HuH-7.5 (cell line): ENCODE data around the gene ATP2B2.

Experiments
- DNase-seq: peaks from one replicate; pipeline ENCODE4 v3.0.0; 2011; ENCODE audit warnings: low spot score

Gene ATP2B2

GRCh38 chr3:10529809-10530208 is 24.4 kb upstream of the ATP2B2 start:
- DNase-seq: no peak

DNA sequence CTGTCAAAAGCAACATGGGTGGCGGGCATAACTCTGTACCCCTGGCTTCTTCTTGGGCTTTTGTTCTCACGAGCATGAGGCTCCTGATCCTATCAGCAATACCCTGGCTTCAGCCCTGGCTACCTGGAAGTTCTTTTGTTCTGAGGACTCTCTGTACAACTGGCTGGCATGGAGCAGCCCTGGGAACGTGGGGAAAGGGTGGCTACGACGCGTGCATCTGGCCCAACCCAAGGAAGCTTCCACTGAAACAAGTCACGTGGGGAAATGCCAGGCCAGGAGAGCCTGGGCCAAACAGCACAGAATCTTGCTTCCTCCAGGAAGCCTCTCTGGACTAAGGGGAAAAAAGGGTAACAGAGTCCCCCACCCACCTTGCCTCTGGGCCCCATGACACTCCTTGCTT is 22.7 kb upstream of the ATP2B2 start:
- no peak for DNase-seq

DNA sequence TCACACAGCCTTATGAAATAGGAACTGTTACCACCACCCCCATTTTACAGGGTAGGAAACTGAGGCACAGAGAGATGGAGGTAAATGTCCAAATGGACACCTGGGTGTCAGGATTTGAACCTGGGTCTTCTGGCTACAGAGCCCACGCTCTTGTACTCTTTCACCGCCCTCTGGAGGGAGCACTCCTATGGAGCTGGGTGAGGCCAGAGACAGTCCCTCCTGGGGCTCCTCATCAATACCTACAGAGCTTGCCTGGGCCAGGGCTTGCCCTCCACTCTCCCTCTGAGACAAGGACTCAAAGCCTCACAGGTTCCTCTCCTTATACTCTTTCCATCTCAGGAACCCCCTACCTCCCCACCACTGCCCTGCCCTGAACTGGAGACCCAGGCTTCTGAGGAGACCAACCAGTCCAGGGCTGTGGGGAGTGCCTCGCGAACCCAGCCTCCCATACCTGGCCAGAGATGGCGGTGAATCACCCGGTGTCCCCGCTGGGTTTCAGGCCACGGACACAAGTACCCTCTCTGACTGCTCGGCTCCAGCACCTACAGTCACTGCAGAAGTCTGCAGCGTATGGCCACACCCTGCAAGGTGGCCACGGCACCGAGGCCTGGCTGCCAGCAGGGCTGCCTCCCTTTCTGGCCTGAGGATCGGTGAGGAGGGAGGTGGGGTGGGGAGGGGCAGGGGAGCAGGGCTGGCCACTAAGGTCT is 22.1 kb upstream of the ATP2B2 start:
- no peak for DNase-seq

DNA sequence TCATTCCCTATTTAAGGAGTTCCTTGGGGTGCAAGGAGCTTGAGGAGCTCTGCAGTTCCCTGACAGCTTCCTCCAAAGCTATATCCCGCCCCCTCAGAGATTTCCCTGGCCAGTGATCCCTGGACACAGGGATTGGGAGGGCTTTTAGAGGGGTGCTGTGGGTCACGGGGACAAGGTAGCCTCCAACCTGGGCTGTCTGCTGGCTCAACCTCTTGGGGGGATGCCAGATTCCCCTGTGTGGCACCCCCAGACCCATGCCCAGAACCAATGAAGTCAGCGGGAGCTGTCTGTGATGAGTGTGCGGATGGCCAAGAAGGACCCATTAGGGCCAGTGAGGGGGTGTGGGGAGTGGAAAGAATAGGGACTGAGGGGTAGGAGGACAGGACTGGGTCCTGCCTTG is 21.0 kb upstream of the ATP2B2 start:
- no peak for DNase-seq

DNA sequence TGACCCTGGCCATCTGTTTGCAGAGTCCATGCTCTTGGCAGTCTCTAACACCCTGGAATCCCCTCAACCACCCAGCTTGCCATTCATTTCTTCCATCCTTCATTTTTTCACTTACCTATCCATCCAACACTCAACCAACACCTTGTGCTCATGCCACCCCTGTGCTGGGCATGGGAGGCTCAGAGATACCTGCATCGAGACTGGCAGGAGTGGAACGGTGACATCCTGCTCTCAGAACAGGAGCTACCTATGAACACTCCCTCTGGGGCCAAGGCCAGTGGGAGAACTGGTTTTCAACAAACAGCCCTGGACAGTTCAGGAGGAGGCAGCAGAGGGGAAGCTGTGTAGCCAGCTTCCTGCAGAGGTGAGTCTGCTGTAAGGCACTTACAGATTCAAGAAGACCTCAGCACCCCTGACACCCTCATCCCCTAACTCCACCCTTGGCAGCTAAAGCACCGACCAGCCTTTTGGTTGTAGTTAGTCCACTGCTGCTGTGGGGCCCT is 19.5 kb upstream of the ATP2B2 start:
- DNase-seq: no peak

GRCh38 chr3:10524270-10524669 is 18.9 kb upstream of the ATP2B2 start:
- DNase-seq: no peak

DNA sequence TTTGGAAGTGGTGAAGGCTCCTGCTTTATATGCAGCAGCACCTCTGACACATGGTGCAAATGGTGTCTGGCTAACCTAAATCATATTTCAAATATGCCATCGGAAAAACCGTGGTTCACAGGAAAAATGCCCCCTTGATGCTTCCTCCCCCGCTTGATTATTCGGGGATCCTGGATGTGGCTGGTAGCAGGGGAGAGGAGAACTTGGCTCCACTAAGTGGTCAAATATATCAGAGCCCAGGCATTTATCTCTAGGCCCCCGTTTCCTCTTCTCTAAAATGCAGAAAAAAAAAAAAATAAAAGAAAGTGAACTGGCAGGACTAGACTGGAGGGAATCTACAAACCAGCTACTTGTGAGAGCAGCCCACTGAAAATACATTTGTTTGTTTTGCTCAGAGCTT is 18.2 kb upstream of the ATP2B2 start:
- DNase-seq: no peak

DNA sequence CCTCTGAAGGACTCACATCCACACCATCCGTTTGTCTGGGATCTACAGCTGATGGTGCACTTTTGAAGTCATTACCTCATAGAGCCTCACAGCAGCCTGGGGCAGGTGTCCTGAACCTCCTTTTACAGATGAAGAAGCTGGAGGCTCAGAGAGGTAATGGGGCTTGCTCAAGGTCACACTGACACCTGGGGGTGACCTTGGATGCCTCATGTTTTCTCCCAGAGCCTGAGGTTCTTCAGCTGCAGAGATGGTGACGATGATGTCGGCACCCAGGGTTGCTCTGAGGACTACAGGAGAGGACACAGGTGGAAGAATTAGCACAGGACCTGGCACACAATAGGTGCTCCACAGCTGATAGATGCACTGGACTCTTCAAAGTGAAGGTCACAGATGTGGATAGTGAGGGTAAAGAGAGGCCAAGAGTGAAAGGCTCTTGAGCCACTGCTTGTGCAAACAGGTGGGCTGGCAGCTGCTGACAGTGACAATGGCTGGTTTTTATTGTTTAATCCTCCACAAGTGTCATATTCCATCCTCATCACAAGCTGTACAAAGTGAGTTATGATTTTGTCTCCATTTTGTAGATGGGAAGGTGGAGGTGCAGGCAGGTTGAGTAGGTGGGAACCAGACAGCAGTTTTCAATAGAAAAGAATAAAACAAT is 17.4 kb upstream of the ATP2B2 start:
- DNase-seq: no peak

DNA sequence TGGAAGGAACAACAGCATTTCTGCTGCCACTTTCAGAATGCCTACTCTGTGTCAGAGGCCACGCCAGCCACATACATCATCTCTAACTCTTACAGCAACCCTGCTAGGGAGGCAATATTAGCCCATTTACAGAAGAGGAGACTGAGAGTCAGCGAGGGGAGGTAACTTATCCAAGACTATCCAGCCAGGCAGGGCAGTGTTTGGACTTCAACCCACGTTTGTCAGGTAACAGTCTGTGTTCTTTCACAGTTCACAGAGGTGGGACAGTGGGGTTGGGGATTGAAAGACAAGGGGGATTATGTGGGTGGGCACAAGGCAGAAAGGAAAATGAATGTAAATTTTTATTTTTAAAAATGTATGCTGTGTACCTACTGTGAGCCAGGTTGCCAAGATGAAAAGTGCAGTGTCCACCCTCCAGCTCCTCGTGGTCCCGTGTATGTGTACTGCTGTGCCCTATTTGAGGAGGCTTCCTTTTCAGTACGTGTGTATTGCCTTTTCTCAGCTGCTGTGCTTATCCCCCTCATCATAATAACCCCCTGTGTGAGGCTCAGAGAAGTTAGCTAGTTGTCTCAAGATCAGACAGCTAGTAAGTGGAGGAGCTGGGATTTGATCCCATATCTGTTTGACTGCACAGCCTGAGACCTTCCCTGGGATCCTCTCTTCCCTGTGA is 16.5 kb upstream of the ATP2B2 start:
- no peak for DNase-seq

DNA sequence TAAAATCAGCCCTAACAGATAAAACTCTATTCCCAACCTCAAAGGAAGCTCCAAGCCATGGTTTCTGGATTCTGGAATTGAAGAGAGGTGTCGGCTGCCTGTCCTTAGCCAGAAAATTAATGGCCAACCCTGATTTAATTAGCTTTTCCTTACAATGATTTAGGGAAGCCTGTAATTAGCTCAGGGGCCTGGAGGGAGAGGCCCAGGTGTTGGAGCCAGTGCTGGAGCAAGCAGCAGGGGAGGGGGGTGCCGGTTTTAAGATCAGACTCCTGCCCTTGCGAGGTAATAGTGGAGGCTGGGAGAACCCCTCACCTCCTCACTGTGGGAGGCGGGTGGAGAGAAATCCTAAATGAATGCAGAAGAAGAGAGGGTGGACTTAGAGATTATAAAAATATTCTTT is 14.7 kb upstream of the ATP2B2 start:
- no peak for DNase-seq

DNA sequence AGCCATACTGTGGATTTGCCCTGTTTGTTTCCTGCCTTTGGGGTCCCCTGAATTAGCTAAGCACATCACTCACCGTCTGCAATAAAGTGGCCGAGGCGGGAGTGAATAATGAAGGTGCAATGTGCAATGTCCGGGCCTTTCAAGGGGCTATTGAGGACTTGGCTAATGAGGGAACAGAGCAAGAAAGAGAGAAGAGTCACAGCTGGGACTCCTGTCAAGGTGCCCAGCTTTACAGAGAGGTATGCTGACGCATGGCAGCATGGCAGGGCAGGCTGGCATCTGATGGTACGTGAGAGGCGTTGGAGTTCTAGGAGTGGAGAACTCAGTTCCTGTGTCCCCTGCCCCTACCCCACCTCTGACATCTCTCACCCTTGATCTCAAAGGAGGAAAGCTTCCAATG is 13.8 kb upstream of the ATP2B2 start:
- no peak for DNase-seq

DNA sequence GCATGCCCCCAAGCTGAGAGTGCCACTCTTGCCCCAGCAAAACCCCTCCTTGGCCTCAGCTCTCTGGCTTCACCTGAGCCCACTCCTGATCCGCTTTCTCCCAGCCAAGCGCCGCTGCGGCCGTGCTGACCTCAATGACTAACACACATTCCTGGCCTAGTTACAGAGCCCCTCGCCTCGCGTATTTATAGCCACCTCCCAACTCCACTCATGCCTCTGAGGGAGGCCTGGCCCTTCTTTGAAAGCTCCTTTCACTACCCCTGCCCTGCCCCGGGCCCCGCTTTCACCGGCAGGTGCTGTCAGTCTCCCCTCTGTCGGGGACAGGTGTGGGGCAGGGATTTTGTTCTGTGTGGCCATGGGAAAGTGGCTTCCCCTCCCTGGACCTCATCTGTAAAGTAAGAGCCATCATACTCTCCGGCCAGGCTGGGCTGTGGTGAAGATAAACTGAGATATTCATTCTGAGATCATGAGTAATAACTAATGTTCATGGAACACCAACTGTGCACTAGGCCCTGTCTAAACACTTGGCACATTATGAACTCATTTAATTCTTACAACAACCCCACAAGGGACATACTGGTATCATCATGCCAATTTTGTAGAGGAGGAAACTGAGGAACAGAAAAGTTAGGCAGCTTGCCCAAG is 13.2 kb upstream of the ATP2B2 start:
- no peak for DNase-seq

- DNase-seq: no peak
Measured at GRCh38 chr3:10517627-10518026, 12.2 kb upstream of the ATP2B2 start.

DNA sequence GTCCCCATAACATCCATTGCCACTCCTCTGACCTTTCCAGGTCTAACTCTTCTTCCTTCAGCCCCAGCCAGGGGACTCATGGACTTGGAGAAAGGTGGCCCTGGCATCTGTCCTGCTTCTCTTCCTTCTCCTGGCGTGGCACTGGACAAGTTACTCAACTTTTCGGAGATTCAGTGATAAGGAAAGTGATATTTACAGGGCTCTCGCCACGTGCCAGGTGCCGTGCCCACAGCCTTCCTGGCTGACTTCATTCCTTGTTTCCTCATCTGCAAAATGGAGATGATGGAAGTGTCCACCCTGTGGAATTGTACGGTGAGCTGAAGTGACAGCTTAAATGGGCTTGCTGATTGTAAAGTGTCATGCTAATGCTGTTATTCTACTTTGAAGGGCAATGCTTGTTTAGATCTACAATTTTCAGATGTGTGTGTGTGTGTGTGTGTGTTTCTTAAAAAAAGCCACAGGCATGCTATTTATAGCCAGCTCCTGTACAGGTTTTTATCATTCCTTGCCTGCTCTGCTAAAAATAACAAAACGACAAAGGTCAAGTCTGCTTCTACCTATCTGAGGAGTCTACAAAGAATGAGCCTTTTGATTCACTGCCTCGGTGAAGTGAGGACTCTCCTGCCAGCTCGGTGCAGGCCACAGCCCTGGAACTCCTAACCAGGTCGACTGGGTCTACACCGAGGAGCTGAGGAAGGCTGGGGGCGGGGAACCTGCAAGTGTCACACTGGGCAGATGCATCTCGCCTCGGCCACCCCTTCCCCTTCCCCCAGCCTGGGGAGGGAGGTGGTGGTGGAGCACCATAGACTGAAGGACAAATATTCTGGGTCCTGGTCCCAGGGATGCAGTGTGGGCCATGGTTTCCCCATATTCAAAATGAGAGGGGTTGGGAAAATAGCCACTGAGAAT is 11.4 kb upstream of the ATP2B2 start:
- no peak for DNase-seq

DNA sequence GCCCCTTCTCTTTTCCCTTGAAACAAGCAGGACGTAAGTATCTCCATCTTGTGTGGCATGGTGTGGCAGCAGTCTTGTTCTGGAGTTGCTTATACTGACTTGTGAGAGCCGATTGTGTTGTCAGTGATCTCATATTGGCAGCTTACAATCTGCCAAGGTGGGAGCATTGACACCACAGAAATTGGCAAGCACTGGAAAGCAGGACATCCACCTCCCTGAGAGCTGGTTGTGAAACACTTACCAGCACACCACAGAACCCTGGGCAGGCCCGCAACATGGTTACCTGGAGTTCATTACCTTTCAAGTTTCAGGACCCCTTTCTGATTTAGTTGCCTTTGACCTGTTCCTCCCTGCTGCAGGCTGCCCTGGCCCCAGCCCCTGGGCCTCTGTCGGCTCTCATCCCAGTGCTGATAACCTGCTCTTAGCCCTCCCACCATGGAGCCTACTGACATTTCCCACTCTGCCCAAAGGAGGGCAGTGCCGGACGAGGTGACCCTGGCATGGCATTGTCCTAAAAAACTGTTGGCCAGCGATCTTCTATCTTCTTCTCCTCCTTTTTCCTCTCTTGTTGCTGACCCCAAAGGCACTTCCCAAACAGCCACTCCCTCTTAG is 10.6 kb upstream of the ATP2B2 start:
- no peak for DNase-seq

- DNase-seq: no peak
Measured at GRCh38 chr3:10515396-10515795, 10.0 kb upstream of the ATP2B2 start.

GRCh38 chr3:10514407-10515069 is 9.2 kb upstream of the ATP2B2 start:
- no peak for DNase-seq

GRCh38 chr3:10513306-10513705 is 7.9 kb upstream of the ATP2B2 start:
- DNase-seq: no peak

- DNase-seq: no peak
Measured at GRCh38 chr3:10512687-10513086, 7.3 kb upstream of the ATP2B2 start.

DNA sequence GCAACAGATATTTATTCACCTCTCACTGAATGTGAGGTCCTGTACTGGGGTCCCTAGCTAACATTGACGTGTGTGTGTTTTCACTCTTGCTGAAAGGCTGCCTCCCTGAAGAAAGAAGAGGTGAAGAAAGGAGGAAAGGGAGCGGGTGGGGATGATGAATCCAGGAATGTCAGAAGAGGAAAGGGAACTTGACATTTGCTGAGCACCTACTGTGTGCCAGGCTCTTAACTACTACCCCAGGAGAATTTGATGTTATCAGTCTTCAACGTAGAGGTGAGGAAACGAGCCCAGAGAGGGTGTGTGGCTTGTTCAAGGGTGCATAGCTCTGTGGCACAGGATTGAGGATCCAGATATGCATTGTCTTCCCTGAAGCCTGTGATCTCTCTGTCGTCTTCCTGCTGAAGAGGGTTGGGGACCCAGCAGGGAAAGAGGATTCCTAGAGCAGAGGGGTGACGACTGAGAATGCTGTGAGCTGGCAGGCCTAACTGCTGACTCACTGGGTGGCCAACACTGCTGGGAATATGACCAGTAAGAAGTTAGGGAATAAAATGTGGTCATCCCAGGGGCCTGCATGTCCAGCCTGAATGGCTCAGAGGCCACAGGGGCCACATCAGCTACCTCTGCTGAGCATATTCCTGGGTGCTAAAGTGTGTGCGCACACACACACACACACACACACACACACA is 6.6 kb upstream of the ATP2B2 start:
- no peak for DNase-seq
